Measurements from ENCODE around the gene CDC42EP5. TPM values are rescaled to one million over a fixed set of nuclear protein-coding genes. Genes with fewer than 3 reads are reported as not detected.

CDC42EP5 gene
- total and polyA plus RNA-seq, 2 donors (not counting 1 experiment from before 2014, with no cell fraction given) = not detected

GRCh38 chr19:54421169-54421516, 52.0 kb downstream of the CDC42EP5 start:
- DNase-seq (no peak), ATAC-seq (ENCODE audit: low read depth) (no peak)
- Histone ChIP-seq H3K9ac (ENCODE audit: low read length) (no peak overlapping the region), H3K36me3 (replicated peaks in 1 of 2; ENCODE audit: control extremely low read depth in 1 of 2, control insufficient read depth in 1 of 2, extremely low read depth in 1 of 2, insufficient read depth in 2 of 2, low read length in 1 of 2) (no peaks in the 10 kb centered on the region), H3K4me3 (ENCODE audit: control extremely low read depth in 1 of 5, extremely low read depth in 1 of 5, insufficient read depth in 1 of 5, low read depth in 2 of 5, low read length in 4 of 5) (no peak overlapping the region), H2AFZ (ENCODE audit: insufficient read depth, low read depth, low read length, poor library complexity, severe bottlenecking) (no peak overlapping the region), H3K4me1 (ENCODE audit: control insufficient read depth in 2 of 2, insufficient read depth in 2 of 2, low read length in 2 of 2) (peaks cover 9 to 20% of the 10 kb centered on the region in 2 donors), H3K9me3 (ENCODE audit: control extremely low read depth in 1 of 3, control insufficient read depth in 2 of 3, insufficient read depth in 1 of 3, low read length in 2 of 3) (peaks cover 0 to 8% (median 0%) of the 10 kb centered on the region in 3 donors), H4K20me1 (ENCODE audit: control insufficient read depth, insufficient read depth, low read length, poor library complexity, severe bottlenecking) (no peaks in the 10 kb centered on the region), H3K27me3 (replicated peaks in 1 of 4; ENCODE audit: control extremely low read depth in 1 of 4, control insufficient read depth in 3 of 4, insufficient read depth in 4 of 4, low read length in 3 of 4) (peaks cover 0 to 46% (median 13%) of the 10 kb centered on the region in 4 experiments), H3K79me2 (ENCODE audit: control insufficient read depth, insufficient read depth, low read length) (no peaks in the 10 kb centered on the region), H3K27ac (ENCODE audit: low read length in 2 of 2) (no peak overlapping the region), H3K4me2 (replicated peaks; ENCODE audit: low read depth, low read length, poor library complexity, severe bottlenecking) (no peak overlapping the region)
- Mint-ChIP-seq H3K27me3 (peaks cover 32% of the 10 kb centered on the region), H3K4me1 (peaks cover 12% of the 10 kb centered on the region), H3K27ac (no peak overlapping the region), H3K4me3 (no peak overlapping the region), H3K9me3 (ENCODE audit: insufficient read depth) (no peaks in the 10 kb centered on the region)
- POLR2A ChIA-PET = no interaction called here
- WGBS (ENCODE audit: insufficient coverage) = 83% methylated on average over 7 of the region's 9 CpGs
- no peak for TF ChIP-seq EZH2 (IDR thresholded peaks at IDR 0.05; ENCODE audit: borderline replicate concordance, insufficient read depth, low read depth, low read length, poor library complexity, severe bottlenecking)
- no peak for TF ChIP-seq CTCF (IDR thresholded peaks at IDR 0.05)
- CTCF ChIA-PET = interaction anchor here (0.9 to 2.2 kb wide), 3 partner anchors 18 to 30 kb away, joined by 3 to 5 read pairs (median 3); no protein-coding TSS in a partner anchor
- intact Hi-C loops (cut with micrococcal nuclease) = no loop called here

GRCh38 chr19:54420383-54421168, 52.5 kb downstream of the CDC42EP5 start:
- DNase-seq (no peak), ATAC-seq (ENCODE audit: low read depth) (no peak)
- H3K27ac Mint-ChIP-seq = no peak overlapping the region
- no peak overlapping the region for H3K4me3 Mint-ChIP-seq
- Histone ChIP-seq H3K9ac (ENCODE audit: low read length) (no peak overlapping the region), H3K27ac (ENCODE audit: low read length in 2 of 2) (no peak overlapping the region), H4K20me1 (ENCODE audit: control insufficient read depth, insufficient read depth, low read length, poor library complexity, severe bottlenecking) (no peaks in the 10 kb centered on the region), H3K9me3 (ENCODE audit: control extremely low read depth in 1 of 3, control insufficient read depth in 2 of 3, insufficient read depth in 1 of 3, low read length in 2 of 3) (peaks cover 0 to 14% (median 0%) of the 10 kb centered on the region in 3 donors), H3K4me3 (ENCODE audit: control extremely low read depth in 1 of 5, extremely low read depth in 1 of 5, insufficient read depth in 1 of 5, low read depth in 2 of 5, low read length in 4 of 5) (no peak overlapping the region), H3K27me3 (replicated peaks in 1 of 4; ENCODE audit: control extremely low read depth in 1 of 4, control insufficient read depth in 3 of 4, insufficient read depth in 4 of 4, low read length in 3 of 4) (peaks cover 0 to 52% (median 18%) of the 10 kb centered on the region in 4 experiments), H3K4me2 (replicated peaks; ENCODE audit: low read depth, low read length, poor library complexity, severe bottlenecking) (no peak overlapping the region), H2AFZ (ENCODE audit: insufficient read depth, low read depth, low read length, poor library complexity, severe bottlenecking) (no peak overlapping the region), H3K4me1 (ENCODE audit: control insufficient read depth in 2 of 2, insufficient read depth in 2 of 2, low read length in 2 of 2) (peaks cover 12 to 25% of the 10 kb centered on the region in 2 donors), H3K79me2 (ENCODE audit: control insufficient read depth, insufficient read depth, low read length) (no peaks in the 10 kb centered on the region), H3K36me3 (replicated peaks in 1 of 2; ENCODE audit: control extremely low read depth in 1 of 2, control insufficient read depth in 1 of 2, extremely low read depth in 1 of 2, insufficient read depth in 2 of 2, low read length in 1 of 2) (no peaks in the 10 kb centered on the region)
- CTCF ChIA-PET = interaction anchor here (0.6 to 2.2 kb wide), 4 partner anchors 18 to 41 kb away, joined by 3 to 5 read pairs (median 3); no protein-coding TSS in a partner anchor
- no peaks in the 10 kb centered on the region for H3K9me3 Mint-ChIP-seq (ENCODE audit: insufficient read depth)
- TF ChIP-seq EZH2 (IDR thresholded peaks at IDR 0.05; ENCODE audit: borderline replicate concordance, insufficient read depth, low read depth, low read length, poor library complexity, severe bottlenecking) (no peak), CTCF (IDR thresholded peaks at IDR 0.05) (no peak)
- peaks cover 12% of the 10 kb centered on the region for H3K4me1 Mint-ChIP-seq
- intact Hi-C loops (cut with micrococcal nuclease) = no loop called here
- POLR2A ChIA-PET = interaction anchor here (0.6 kb wide), 1 partner anchor 16 kb away, joined by 9 read pairs; no protein-coding TSS in a partner anchor
- H3K27me3 Mint-ChIP-seq = peaks cover 38% of the 10 kb centered on the region
- WGBS (ENCODE audit: insufficient coverage) = 57% methylated on average over 15 of the region's 37 CpGs

All from B cell (primary cell).